Liver (tissue), 9 donors: Measurements from ENCODE around the gene TUBB8. TPM values are rescaled to one million over a fixed set of nuclear protein-coding genes. Genes with fewer than 3 reads are reported as not detected.

Source experiments
- DNase-seq: peaks from one replicate; pipeline ENCODE4 v3.0.0-alpha.2; 2017; ENCODE audit warnings: low spot score
- H3K27ac ChIP-seq, 2 donors: one replicate each; pipeline ENCODE4 v1.7.0; 2013; ENCODE audit warnings: inconsistent platforms in 2 of 2, low read length in 2 of 2, control low read depth in 1 of 2, low read depth in 1 of 2, mild to moderate bottlenecking in 1 of 2
- H3K27me3 ChIP-seq, 4 donors: one replicate each; pipeline versions ENCODE4 v1.6.1 to v1.7.0; 2013; ENCODE audit warnings: low read length in 3 of 4, inconsistent platforms in 1 of 4, mild to moderate bottlenecking in 1 of 4, moderate library complexity in 1 of 4; ENCODE audit not compliant: control insufficient read depth in 4 of 4, insufficient read depth in 4 of 4
- H3K36me3 ChIP-seq, 4 donors: one replicate each; pipeline versions ENCODE4 v1.6.1 to v1.7.0; 2013; ENCODE audit warnings: low read length in 3 of 4, mild to moderate bottlenecking in 3 of 4, low read depth in 1 of 4, moderate library complexity in 1 of 4; ENCODE audit not compliant: control insufficient read depth in 4 of 4, insufficient read depth in 3 of 4
- H3K4me1 ChIP-seq, 4 donors: one replicate each; pipeline versions ENCODE4 v1.6.1 to v1.7.0; 2013; ENCODE audit warnings: low read length in 3 of 4, mild to moderate bottlenecking in 3 of 4, moderate library complexity in 1 of 4; ENCODE audit not compliant: control insufficient read depth in 4 of 4, insufficient read depth in 4 of 4
- H3K4me3 ChIP-seq, 3 donors: one replicate each; pipeline versions ENCODE4 v1.6.1 to v1.7.0; 2013; ENCODE audit warnings: low read length in 3 of 3, control low read depth in 1 of 3, low read depth in 1 of 3, mild to moderate bottlenecking in 1 of 3
- H3K9ac ChIP-seq, 2 donors: one replicate each; pipeline ENCODE4 v1.7.0; 2013; ENCODE audit warnings: low read length in 2 of 2, mild to moderate bottlenecking in 2 of 2, moderate library complexity in 2 of 2, control low read depth in 1 of 2, low read depth in 1 of 2
- H3K9me3 ChIP-seq, 4 donors: one replicate each; pipeline versions ENCODE4 v1.6.1 to v1.7.0; 2013; ENCODE audit warnings: low read length in 3 of 4; ENCODE audit not compliant: control insufficient read depth in 4 of 4
- FOXA2 ChIP-seq: IDR thresholded peaks from 2 replicates; pipeline ENCODE4 v1.6.1; 2016; ENCODE audit warnings: antibody characterized with exemption
- HNF4A ChIP-seq, 2 donors: conservative IDR thresholded peaks; 2 replicates each; pipeline ENCODE4 v1.6.1; 2016; ENCODE audit warnings: antibody characterized with exemption in 2 of 2, mild to moderate bottlenecking in 2 of 2
- RAD21 ChIP-seq, 2 donors: IDR thresholded peaks; 2 replicates each; pipeline ENCODE4 v1.6.1; 2016; ENCODE audit warnings: antibody characterized with exemption in 2 of 2, mild to moderate bottlenecking in 2 of 2
- RXRA ChIP-seq, 2 donors: IDR thresholded peaks; 2 replicates each; pipeline ENCODE4 v1.6.1; 2017 to 2018; ENCODE audit warnings: antibody characterized with exemption in 2 of 2, mild to moderate bottlenecking in 1 of 2
- SP1 ChIP-seq: IDR thresholded peaks from 2 replicates; pipeline ENCODE4 v1.6.1; 2018; ENCODE audit warnings: antibody characterized with exemption, mild to moderate bottlenecking
- TAF1 ChIP-seq: conservative IDR thresholded peaks from 2 replicates; pipeline ENCODE4 v1.6.1; 2016; ENCODE audit warnings: antibody characterized with exemption, mild to moderate bottlenecking
- YY1 ChIP-seq: IDR thresholded peaks from 2 replicates; pipeline ENCODE4 v1.6.1; 2016; ENCODE audit warnings: antibody characterized with exemption, mild to moderate bottlenecking
- WGBS: extraction: QIAGEN DNeasy Blood & Tissue Kit; methylation state at CpG from one replicate; pipeline ENCODE4 v1.1.7; 2013; 5-methylcytosine and 5-hydroxymethylcytosine counted together
- polyA plus RNA-seq, 2 donors: library from polyadenylated mRNA; stranded (reverse) in 1 of 2; unstranded in 1 of 2; fragments of 200-250 nt in 1 of 2; fragments of >200 nt in 1 of 2; fragmentation: Nextera tagmentation in 1 of 2; extraction: Ambion mirVana in 1 of 2; gene quantifications; one replicate each; pipeline versions ENCODE4 v1.2.1 to v1.2.3, GENCODE V29; 2013 to 2015
- total RNA-seq, 2 donors: library from RNA; depleted of rRNA; stranded (reverse); fragments of >200 nt; gene quantifications; one replicate each; pipeline ENCODE4 v1.2.3, GENCODE V29; 2014
- TF ChIP-seq, protein P1 (sequence below): fragments of 150-350 bp; IDR thresholded peaks from 2 replicates; pipeline ENCODE4 v1.5.1; 2017; ENCODE audit warnings: improper control_type of control experiment, low read depth, low read length; ENCODE audit not compliant: missing input control
- TF ChIP-seq, protein P2 (sequence below): IDR thresholded peaks from 2 replicates; pipeline ENCODE4 v1.6.1; 2016; ENCODE audit warnings: antibody characterized with exemption
- TF ChIP-seq, protein P3 (sequence below): IDR thresholded peaks from 2 replicates; pipeline ENCODE4 v1.6.1; 2016; ENCODE audit warnings: antibody characterized with exemption
- TF ChIP-seq, protein P4 (sequence below): IDR thresholded peaks from 2 replicates; pipeline ENCODE4 v1.6.1; 2016; ENCODE audit warnings: antibody characterized with exemption, mild to moderate bottlenecking
- TF ChIP-seq, protein P5 (sequence below): IDR thresholded peaks from 2 replicates; pipeline ENCODE4 v1.6.1; 2016; ENCODE audit warnings: antibody characterized with exemption
- donor health status: healthy.
- donor health status: healthy.
- donor health status: healthy.
- donor health status: healthy.
- donor health status: healthy.

Gene TUBB8
- total and polyA plus RNA-seq, 4 donors: not detected

DNA sequence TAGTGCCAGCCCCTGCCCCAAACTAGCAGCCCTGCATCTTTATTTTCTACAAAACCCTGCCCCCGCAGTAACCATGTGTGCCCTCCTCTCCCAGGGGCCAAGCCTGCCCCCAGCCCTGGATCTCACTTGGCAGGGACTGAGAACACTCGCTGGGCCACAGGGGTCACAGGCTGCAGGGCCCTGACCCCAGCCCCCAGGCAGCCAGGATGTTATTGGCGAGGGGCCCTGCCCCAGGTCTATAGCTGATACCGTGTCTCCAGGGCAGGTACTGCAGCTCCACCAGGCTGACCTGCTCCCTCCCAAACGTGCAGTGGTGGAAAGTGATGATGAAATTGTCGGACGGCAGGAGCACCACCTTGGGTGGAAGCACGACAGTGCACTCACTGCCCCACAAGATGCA lies 35.9 kb upstream of the TUBB8 start (continued):
- TF ChIP-seq, protein P1, sequence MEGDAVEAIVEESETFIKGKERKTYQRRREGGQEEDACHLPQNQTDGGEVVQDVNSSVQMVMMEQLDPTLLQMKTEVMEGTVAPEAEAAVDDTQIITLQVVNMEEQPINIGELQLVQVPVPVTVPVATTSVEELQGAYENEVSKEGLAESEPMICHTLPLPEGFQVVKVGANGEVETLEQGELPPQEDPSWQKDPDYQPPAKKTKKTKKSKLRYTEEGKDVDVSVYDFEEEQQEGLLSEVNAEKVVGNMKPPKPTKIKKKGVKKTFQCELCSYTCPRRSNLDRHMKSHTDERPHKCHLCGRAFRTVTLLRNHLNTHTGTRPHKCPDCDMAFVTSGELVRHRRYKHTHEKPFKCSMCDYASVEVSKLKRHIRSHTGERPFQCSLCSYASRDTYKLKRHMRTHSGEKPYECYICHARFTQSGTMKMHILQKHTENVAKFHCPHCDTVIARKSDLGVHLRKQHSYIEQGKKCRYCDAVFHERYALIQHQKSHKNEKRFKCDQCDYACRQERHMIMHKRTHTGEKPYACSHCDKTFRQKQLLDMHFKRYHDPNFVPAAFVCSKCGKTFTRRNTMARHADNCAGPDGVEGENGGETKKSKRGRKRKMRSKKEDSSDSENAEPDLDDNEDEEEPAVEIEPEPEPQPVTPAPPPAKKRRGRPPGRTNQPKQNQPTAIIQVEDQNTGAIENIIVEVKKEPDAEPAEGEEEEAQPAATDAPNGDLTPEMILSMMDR: no peak
- TF ChIP-seq RXRA (IDR thresholded peaks at IDR 0.05) (no peak), SP1 (no peak), FOXA2 (no peak)
- TF ChIP-seq, protein P2, sequence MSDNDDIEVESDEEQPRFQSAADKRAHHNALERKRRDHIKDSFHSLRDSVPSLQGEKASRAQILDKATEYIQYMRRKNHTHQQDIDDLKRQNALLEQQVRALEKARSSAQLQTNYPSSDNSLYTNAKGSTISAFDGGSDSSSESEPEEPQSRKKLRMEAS: no peak

DNA sequence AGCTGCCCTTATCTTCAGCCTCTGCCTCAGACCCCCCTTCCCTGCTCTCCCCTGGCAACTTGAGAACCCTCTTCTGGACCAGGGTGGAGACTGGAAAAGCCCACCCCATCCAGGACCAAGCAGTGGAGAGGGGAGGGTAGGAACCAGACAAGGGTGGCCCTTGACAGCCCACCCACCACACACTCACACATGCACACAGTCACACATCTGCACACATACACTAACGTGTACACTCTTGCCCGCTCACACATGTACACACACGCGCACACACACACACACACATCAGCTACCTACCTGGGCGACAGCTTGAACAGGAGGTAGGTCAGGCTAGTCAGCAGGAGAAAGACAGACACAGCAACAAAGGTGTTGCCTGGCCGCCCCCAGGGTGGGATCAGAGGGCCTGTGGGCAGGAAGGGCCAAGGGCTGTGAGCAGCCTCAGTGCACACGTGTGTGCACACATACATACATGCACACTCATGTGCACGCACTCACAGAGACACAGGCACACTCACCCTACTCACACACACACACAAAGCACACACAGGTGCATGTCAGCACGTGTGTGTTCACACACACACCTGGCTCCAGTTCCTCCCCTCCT lies 34.9 kb upstream of the TUBB8 start:
- Histone ChIP-seq H3K4me1 (no peaks in the 10 kb centered on the region), H3K9ac (no peak overlapping the region), H3K27me3 (no peaks in the 10 kb centered on the region), H3K4me3 (no peak overlapping the region), H3K9me3 (no peaks in the 10 kb centered on the region), H3K27ac (no peak overlapping the region), H3K36me3 (no peaks in the 10 kb centered on the region)
- 90% methylated on average over 9 of the region's 9 CpGs for WGBS
- no peak for DNase-seq
- TF ChIP-seq RAD21 (IDR thresholded peaks at IDR 0.05): no peak
- TF ChIP-seq TAF1: no peak
- TF ChIP-seq, protein P3, sequence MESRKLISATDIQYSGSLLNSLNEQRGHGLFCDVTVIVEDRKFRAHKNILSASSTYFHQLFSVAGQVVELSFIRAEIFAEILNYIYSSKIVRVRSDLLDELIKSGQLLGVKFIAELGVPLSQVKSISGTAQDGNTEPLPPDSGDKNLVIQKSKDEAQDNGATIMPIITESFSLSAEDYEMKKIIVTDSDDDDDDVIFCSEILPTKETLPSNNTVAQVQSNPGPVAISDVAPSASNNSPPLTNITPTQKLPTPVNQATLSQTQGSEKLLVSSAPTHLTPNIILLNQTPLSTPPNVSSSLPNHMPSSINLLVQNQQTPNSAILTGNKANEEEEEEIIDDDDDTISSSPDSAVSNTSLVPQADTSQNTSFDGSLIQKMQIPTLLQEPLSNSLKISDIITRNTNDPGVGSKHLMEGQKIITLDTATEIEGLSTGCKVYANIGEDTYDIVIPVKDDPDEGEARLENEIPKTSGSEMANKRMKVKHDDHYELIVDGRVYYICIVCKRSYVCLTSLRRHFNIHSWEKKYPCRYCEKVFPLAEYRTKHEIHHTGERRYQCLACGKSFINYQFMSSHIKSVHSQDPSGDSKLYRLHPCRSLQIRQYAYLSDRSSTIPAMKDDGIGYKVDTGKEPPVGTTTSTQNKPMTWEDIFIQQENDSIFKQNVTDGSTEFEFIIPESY: no peak
- no peak for TF ChIP-seq YY1

DNA sequence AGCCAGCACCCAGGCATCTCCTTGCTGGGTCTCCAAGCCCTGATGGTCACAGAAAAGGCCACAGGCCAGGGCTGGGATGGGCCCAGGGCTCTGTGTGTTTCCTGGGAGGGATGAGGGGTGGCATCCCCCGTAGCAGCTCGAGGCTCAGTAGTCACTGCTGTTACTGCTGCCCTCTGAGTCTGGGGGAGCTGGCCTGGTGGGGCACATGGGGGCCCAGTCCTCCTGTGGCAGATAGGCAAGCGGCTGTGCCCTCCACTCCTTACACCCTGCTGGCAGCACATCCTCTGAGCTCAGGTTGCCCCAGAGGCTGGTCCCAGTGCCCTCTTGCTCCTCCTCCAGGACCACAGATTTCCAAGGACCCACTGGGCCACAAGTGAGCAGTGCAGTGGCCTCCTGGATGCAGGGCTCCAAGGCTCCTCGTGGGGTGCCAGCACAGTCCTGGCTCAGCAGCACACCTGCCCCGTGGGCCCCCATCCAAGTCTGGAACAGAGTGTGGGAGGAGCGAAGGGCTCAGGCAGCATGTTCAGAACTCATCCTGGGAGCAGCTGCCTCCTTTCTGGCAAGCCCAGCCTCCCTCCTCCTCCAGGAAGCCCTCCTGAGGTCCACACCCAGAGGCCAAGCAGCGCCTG lies 31.5 kb upstream of the TUBB8 start:
- H3K36me3 ChIP-seq: no peaks in the 10 kb centered on the region
- 79% methylated on average over 7 of the region's 7 CpGs for WGBS
- no peak overlapping the region for H3K27ac ChIP-seq
- DNase-seq: no peak
- peaks cover 0 to 5% (median 0%) of the 10 kb centered on the region in 4 donors for H3K4me1 ChIP-seq
- no peak overlapping the region for H3K9ac ChIP-seq
- no peaks in the 10 kb centered on the region for H3K9me3 ChIP-seq
- no peak overlapping the region for H3K4me3 ChIP-seq
- TF ChIP-seq, protein P4, sequence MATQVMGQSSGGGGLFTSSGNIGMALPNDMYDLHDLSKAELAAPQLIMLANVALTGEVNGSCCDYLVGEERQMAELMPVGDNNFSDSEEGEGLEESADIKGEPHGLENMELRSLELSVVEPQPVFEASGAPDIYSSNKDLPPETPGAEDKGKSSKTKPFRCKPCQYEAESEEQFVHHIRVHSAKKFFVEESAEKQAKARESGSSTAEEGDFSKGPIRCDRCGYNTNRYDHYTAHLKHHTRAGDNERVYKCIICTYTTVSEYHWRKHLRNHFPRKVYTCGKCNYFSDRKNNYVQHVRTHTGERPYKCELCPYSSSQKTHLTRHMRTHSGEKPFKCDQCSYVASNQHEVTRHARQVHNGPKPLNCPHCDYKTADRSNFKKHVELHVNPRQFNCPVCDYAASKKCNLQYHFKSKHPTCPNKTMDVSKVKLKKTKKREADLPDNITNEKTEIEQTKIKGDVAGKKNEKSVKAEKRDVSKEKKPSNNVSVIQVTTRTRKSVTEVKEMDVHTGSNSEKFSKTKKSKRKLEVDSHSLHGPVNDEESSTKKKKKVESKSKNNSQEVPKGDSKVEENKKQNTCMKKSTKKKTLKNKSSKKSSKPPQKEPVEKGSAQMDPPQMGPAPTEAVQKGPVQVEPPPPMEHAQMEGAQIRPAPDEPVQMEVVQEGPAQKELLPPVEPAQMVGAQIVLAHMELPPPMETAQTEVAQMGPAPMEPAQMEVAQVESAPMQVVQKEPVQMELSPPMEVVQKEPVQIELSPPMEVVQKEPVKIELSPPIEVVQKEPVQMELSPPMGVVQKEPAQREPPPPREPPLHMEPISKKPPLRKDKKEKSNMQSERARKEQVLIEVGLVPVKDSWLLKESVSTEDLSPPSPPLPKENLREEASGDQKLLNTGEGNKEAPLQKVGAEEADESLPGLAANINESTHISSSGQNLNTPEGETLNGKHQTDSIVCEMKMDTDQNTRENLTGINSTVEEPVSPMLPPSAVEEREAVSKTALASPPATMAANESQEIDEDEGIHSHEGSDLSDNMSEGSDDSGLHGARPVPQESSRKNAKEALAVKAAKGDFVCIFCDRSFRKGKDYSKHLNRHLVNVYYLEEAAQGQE: no peak
- no peak for TF ChIP-seq RXRA (IDR thresholded peaks at IDR 0.05)
- TF ChIP-seq, protein P2: no peak
- no peak for TF ChIP-seq HNF4A (conservative IDR thresholded peaks at IDR 0.05)
- TF ChIP-seq, protein P1: no peak
- TF ChIP-seq SP1: no peak
- TF ChIP-seq, protein P5, sequence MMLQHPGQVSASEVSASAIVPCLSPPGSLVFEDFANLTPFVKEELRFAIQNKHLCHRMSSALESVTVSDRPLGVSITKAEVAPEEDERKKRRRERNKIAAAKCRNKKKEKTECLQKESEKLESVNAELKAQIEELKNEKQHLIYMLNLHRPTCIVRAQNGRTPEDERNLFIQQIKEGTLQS: no peak
- TF ChIP-seq TAF1: no peak
- no peaks in the 10 kb centered on the region for H3K27me3 ChIP-seq
